NT2/D1 (cell line): Measurements from ENCODE around the gene MAGI1.

Source experiments
- SUZ12 ChIP-seq: IDR thresholded peaks from 2 replicates; pipeline ENCODE4 v1.6.1; 2011; ENCODE audit not compliant: insufficient read length, insufficient read depth; ENCODE audit errors: extremely low read depth
- ZNF274 ChIP-seq: IDR thresholded peaks from 2 replicates; pipeline ENCODE4 v1.6.1; 2011; ENCODE audit warnings: mild to moderate bottlenecking, low read depth, low read length

GRCh38 chr3:65558826-65559225 is 479.9 kb downstream of the MAGI1 start:
- TF ChIP-seq SUZ12 (no peak), ZNF274 (no peak)
